K562 (cell line): ENCODE data around the gene TBC1D1. TPM values are rescaled to one million over a fixed set of nuclear protein-coding genes. Genes with fewer than 3 reads are reported as not detected.

Experiments used
- ATAC-seq: fragments of 200-7000 bp; cut with Tn5 transposase; 3 replicates; pipeline ENCODE4 v1.9.1; 2020; ENCODE audit warnings: moderate library complexity
- BruUV-seq: library from RNA; stranded (reverse); fragments of 400-500 nt; replicated peaks from 2 replicates; lab custom pipeline; 2021; lab: Mats Ljungman, UMichigan
- CTCF ChIA-PET: fragments of 300-600 bp; formaldehyde crosslinking; extraction: SDS; loops from one replicate; lab custom pipeline; 2021; ENCODE audit warnings: low intra/inter-chr PET ratio; lab: Yijun Ruan, JAX
- POLR2A ChIA-PET: fragments of 300-600, 350-650 bp; sonication (Branson Sonifier 250); formaldehyde crosslinking; extraction: SDS; loops from one replicate; lab custom pipeline; 2021; ENCODE audit warnings: antibody characterized with exemption, inconsistent platforms; lab: Yijun Ruan, JAX
- DNase-seq, 4 experiments: peaks; one replicate each; pipeline versions ENCODE4 v3.0.0 to v3.0.0-alpha.2; 2011 to 2018; ENCODE audit warnings: low spot score in 3 of 4, mixed read lengths in 3 of 4; ENCODE audit errors: extremely low read depth in 1 of 4
- FAIRE-seq: peaks from 2 replicates; lab custom pipeline; 2011; peaks lifted over from hg19 to GRCh38; lab: Jason Lieb, UNC
- H2AFZ ChIP-seq: 2 replicates; pipeline ENCODE4 v1.6.0; 2011; ENCODE audit warnings: low read depth, low read length, control low read depth, inconsistent platforms
- H3K27ac ChIP-seq: fragments of 200-600 bp; 3 replicates; pipeline ENCODE4 v1.8.0; 2011; ENCODE audit warnings: low read depth, mild to moderate bottlenecking, control low read depth, inconsistent platforms, low read length, moderate library complexity, mixed read lengths; ENCODE audit errors: extremely low read depth
- H3K27me3 ChIP-seq, 2 experiments: fragments of 300-600 bp in 1 of 2; 2 replicates in 1 of 2; 3 replicates in 1 of 2; pipeline versions ENCODE4 v1.6.0 to v1.8.0; 2011; ENCODE audit warnings: inconsistent platforms in 2 of 2, low read length in 2 of 2, mild to moderate bottlenecking in 1 of 2, mixed read lengths in 1 of 2, moderate library complexity in 1 of 2; ENCODE audit not compliant: control insufficient read depth in 2 of 2, insufficient read depth in 2 of 2
- H3K36me3 ChIP-seq: fragments of 300-600 bp; 3 replicates; pipeline ENCODE4 v1.8.0; 2011; ENCODE audit warnings: mild to moderate bottlenecking, low read length, inconsistent platforms; ENCODE audit not compliant: control insufficient read depth, insufficient read depth
- H3K4me1 ChIP-seq, 2 experiments: fragments of 200-600 bp in 1 of 2; replicated peaks in 1 of 2; 2 replicates in 1 of 2; 3 replicates in 1 of 2; pipeline versions ENCODE4 v1.5.1 to v1.8.0; 2011; ENCODE audit warnings: inconsistent platforms in 2 of 2, low read length in 2 of 2, mild to moderate bottlenecking in 1 of 2, mixed read lengths in 1 of 2, moderate library complexity in 1 of 2; ENCODE audit not compliant: control insufficient read depth in 2 of 2, insufficient read depth in 2 of 2
- H3K4me2 ChIP-seq: 2 replicates; pipeline ENCODE4 v1.6.1; 2011; ENCODE audit warnings: low read length, control low read depth, inconsistent platforms, mixed read lengths; ENCODE audit not compliant: insufficient read depth
- H3K4me3 ChIP-seq: fragments of 200-600 bp; sonication (generic), shearing (Covaris generic); 2 replicates; pipeline ENCODE4 v1.5.1; 2016; ENCODE audit warnings: control low read depth, inconsistent platforms
- H3K79me2 ChIP-seq: fragments of 200-600 bp; 3 replicates; pipeline ENCODE4 v1.8.0; 2011; ENCODE audit warnings: low read length, inconsistent platforms; ENCODE audit not compliant: control insufficient read depth, insufficient read depth
- H3K9ac ChIP-seq, 2 experiments: 2 replicates each; pipeline versions ENCODE4 v1.6.0 to v1.6.1; 2011; ENCODE audit warnings: low read depth in 2 of 2, low read length in 2 of 2, control low read depth in 1 of 2, inconsistent platforms in 1 of 2, mild to moderate bottlenecking in 1 of 2, mixed read lengths in 1 of 2; ENCODE audit not compliant: insufficient read depth in 1 of 2
- H3K9me1 ChIP-seq: one replicate; pipeline ENCODE4 v1.6.0; 2011; ENCODE audit warnings: inconsistent platforms, mild to moderate bottlenecking, low read length, moderate library complexity; ENCODE audit not compliant: control insufficient read depth, insufficient read depth
- H3K9me3 ChIP-seq: replicated peaks from 2 replicates; pipeline ENCODE4 v1.5.1; 2011; ENCODE audit warnings: low read depth, low read length, inconsistent platforms; ENCODE audit not compliant: control insufficient read depth, insufficient read depth
- H4K20me1 ChIP-seq: replicated peaks from 2 replicates; pipeline ENCODE4 v1.6.1; 2011; ENCODE audit warnings: low read length, inconsistent platforms, mixed read lengths; ENCODE audit not compliant: control insufficient read depth, insufficient read depth
- CBFA2T2 ChIP-seq: fragments of 450-650 bp; conservative IDR thresholded peaks from 2 replicates; pipeline ENCODE4 v1.6.1; 2017; ENCODE audit warnings: mild to moderate bottlenecking
- DACH1 ChIP-seq: fragments of 450-650 bp; IDR thresholded peaks from 2 replicates; pipeline ENCODE4 v1.6.1; 2018; ENCODE audit not compliant: partially characterized antibody
- GATA2 ChIP-seq: sonication (generic); formaldehyde crosslinking; IDR thresholded peaks from 2 replicates; pipeline ENCODE4 v1.4.0; 2020; ENCODE audit warnings: mild to moderate bottlenecking, missing genetic modification reagents
- PHB ChIP-seq: fragments of 250-450 bp; sonication (Bioruptor Pico); IDR thresholded peaks from 2 replicates; pipeline ENCODE4 v1.5.0; 2021
- POLR2AphosphoS2 ChIP-seq: IDR thresholded peaks from 2 replicates; pipeline ENCODE4 v1.6.1; 2012; ENCODE audit warnings: low read length, improper control_type of control experiment
- PREB ChIP-seq: sonication (generic); formaldehyde crosslinking; IDR thresholded peaks from 2 replicates; pipeline ENCODE4 v1.8.1; 2023; ENCODE audit warnings: mild to moderate bottlenecking, missing genetic modification reagents
- SAFB2 ChIP-seq: fragments of 200-400 bp; formaldehyde crosslinking; IDR thresholded peaks from 2 replicates; pipeline ENCODE4 v1.6.1; 2018; ENCODE audit warnings: borderline replicate concordance, low read length, low read depth, moderate library complexity; ENCODE audit not compliant: severe bottlenecking
- USF2 ChIP-seq: sonication (generic); formaldehyde crosslinking; IDR thresholded peaks from 2 replicates; pipeline ENCODE4 v1.5.0; 2020; ENCODE audit warnings: missing genetic modification reagents
- ZNF311 ChIP-seq: fragments of 250-450 bp; sonication (Bioruptor Pico); IDR thresholded peaks from 2 replicates; pipeline ENCODE4 v1.4.0; 2020; ENCODE audit warnings: mild to moderate bottlenecking, moderate library complexity
- ZNF512 ChIP-seq: IDR thresholded peaks from 2 replicates; pipeline ENCODE4 v1.6.1; 2016; ENCODE audit warnings: missing genetic modification characterization, missing compliant biosample characterization
- in situ Hi-C: fragments of 300-500 bp; cut with MboI; formaldehyde crosslinking; loops from 4 replicates; pipeline ENCODE4 v1.15.0; 2018; ENCODE audit warnings: inconsistent platforms, mixed read lengths
- intact Hi-C: fragments of 100-400 bp; cut with micrococcal nuclease; formaldehyde crosslinking; loops from 2 replicates; pipeline ENCODE4 v1.14.2; 2022
- polyA plus RNA-seq, 8 experiments: library from polyadenylated mRNA; depleted of rRNA in 4 of 8; stranded (reverse) in 5 of 8; unstranded in 3 of 8; fragments of >200 nt; fragmentation: Nextera tagmentation in 2 of 8; fragmentation: Illumina TruSeq in 1 of 8; extraction: Ambion mirVana in 2 of 8; extraction: Trizol in 1 of 8; gene quantifications; 2 replicates each; pipeline versions ENCODE4 v1.2.1 to v1.2.3, GENCODE V29; 2011 to 2014; ENCODE audit warnings: inconsistent platforms in 1 of 8, missing spikeins in 1 of 8
- total RNA-seq, 7 experiments: library from RNA; depleted of rRNA in 6 of 7; stranded (reverse); fragments of >200 nt in 6 of 7; fragmentation: Illumina TruSeq in 2 of 7; extraction: Trizol in 2 of 7; gene quantifications; 2 replicates each; pipeline versions ENCODE4 v1.2.1 to v1.2.3, GENCODE V29; 2011 to 2021; ENCODE audit warnings: low replicate concordance in 1 of 7

The TBC1D1 gene
- total and polyA plus RNA-seq, 9 of the 15 experiments (the other 6 are each of a cell fraction or from before 2014, with no cell fraction given) = 0.59 to 14.2 (median 8.8) TPM

- no peak for TF ChIP-seq PREB (CRISPR knock-in tag)
Observed at GRCh38 chr4:37858112-37858511, 32.8 kb upstream of the TBC1D1 start (continued).

GRCh38 chr4:37858872-37859271 lies 32.0 kb upstream of the TBC1D1 start:
- H4K20me1 ChIP-seq = no peaks in the 10 kb centered on the region
- peaks cover 67% of the 10 kb centered on the region; the same call in 2 of the 3 replicates for H3K36me3 ChIP-seq
- no peak overlapping the region for H3K27ac ChIP-seq
- H3K9me3 ChIP-seq = no peaks in the 10 kb centered on the region
- CTCF ChIA-PET = no interaction called here
- no peaks in the 10 kb centered on the region for H3K4me1 ChIP-seq
- H3K9me1 ChIP-seq = no peaks in the 10 kb centered on the region
- POLR2A ChIA-PET = interaction anchor here (1.0 kb wide), 1 partner anchor 21 kb away, joined by 3 read pairs; no protein-coding TSS in a partner anchor
- no peaks in the 10 kb centered on the region for H3K79me2 ChIP-seq
- intact Hi-C loops (no loop called here), in situ Hi-C loops (no loop called here)
- TF ChIP-seq ZNF311 (CRISPR knock-in tag) = no peak
- TF ChIP-seq GATA2 (CRISPR knock-in tag) = no peak
- no peak for TF ChIP-seq ZNF512 (tag)
- no peak for TF ChIP-seq DACH1
- TF ChIP-seq CBFA2T2 = no peak
- no peak for TF ChIP-seq POLR2AphosphoS2
- TF ChIP-seq SAFB2 = no peak
- TF ChIP-seq PHB (CRISPR knock-in tag) = no peak
- no peak for TF ChIP-seq USF2
- DNase-seq = no peak
- no peak overlapping the region for H3K4me3 ChIP-seq
- H3K27me3 ChIP-seq = no peaks in the 10 kb centered on the region
- H2AFZ ChIP-seq = no peak overlapping the region
- no peak overlapping the region for H3K9ac ChIP-seq
- no peak for FAIRE-seq
- no peak for ATAC-seq
- BruUV-seq = no TSS peak
- no peak overlapping the region for H3K4me2 ChIP-seq
